ENCODE data around the gene OCSTAMP. TPM values are rescaled to one million over a fixed set of nuclear protein-coding genes. Genes with fewer than 3 reads are reported as not detected.
A peak's percentile ranks its signal among the peaks of the same experiment; 100 is the strongest.

The OCSTAMP gene
- total RNA-seq, 1 donor from 2014 or later, result not detected

DNA sequence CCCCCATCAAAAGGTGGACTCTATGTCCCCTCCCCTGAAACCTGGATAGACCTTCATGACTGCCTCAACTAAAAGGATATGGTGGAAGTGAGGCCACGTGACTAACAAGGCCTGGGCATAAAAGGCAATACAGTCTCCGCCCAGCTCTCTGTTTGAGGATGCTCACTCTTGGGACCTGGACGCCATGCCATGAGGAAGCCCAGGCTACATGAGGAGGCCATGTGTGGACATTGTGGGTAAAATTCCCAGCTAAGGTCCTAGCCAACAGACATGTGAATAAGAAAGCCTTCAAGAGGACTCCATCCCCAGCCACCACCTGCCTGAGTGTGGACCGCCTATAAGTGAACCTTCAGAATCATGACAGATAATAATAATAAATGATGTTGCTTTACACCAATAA lies 29.9 kb downstream of the OCSTAMP start:
- Histone ChIP-seq H3K9me3 (ENCODE audit: low read depth) (no peaks in the 10 kb centered on the region), H3K36me3 (no peaks in the 10 kb centered on the region), H2AFZ (replicated peaks) (no peak overlapping the region), H3K9ac (no peak overlapping the region), H3K27ac (no peak overlapping the region), H3K27me3 (peaks cover 24% of the 10 kb centered on the region), H3K4me3 (no peak overlapping the region), H3K4me2 (no peak overlapping the region), H3F3A (ENCODE audit: low read depth) (no peaks in the 10 kb centered on the region), H3K4me1 (no peaks in the 10 kb centered on the region), H4K20me1 (ENCODE audit: low read depth) (no peaks in the 10 kb centered on the region), H3K79me2 (ENCODE audit: low read depth) (no peaks in the 10 kb centered on the region)
- Mint-ChIP-seq H3K4me1 (peaks cover 3% of the 10 kb centered on the region), H3K36me3 (no peaks in the 10 kb centered on the region), H3K4me3 (no peak overlapping the region), H3K27me3 (ENCODE audit: insufficient read depth, low read depth) (peaks cover 3% of the 10 kb centered on the region), H3K27ac (no peak overlapping the region), H3K9me3 (peaks cover 4% of the 10 kb centered on the region)
- no peak for DNase-seq (ENCODE audit: low spot score)
- TF ChIP-seq, protein P1, sequence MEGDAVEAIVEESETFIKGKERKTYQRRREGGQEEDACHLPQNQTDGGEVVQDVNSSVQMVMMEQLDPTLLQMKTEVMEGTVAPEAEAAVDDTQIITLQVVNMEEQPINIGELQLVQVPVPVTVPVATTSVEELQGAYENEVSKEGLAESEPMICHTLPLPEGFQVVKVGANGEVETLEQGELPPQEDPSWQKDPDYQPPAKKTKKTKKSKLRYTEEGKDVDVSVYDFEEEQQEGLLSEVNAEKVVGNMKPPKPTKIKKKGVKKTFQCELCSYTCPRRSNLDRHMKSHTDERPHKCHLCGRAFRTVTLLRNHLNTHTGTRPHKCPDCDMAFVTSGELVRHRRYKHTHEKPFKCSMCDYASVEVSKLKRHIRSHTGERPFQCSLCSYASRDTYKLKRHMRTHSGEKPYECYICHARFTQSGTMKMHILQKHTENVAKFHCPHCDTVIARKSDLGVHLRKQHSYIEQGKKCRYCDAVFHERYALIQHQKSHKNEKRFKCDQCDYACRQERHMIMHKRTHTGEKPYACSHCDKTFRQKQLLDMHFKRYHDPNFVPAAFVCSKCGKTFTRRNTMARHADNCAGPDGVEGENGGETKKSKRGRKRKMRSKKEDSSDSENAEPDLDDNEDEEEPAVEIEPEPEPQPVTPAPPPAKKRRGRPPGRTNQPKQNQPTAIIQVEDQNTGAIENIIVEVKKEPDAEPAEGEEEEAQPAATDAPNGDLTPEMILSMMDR (IDR thresholded peaks at IDR 0.05), result no peak
- TF ChIP-seq EZH2 (IDR thresholded peaks at IDR 0.05) (no peak), EZH2phosphoT487 (IDR thresholded peaks at IDR 0.05) (no peak)

DNA sequence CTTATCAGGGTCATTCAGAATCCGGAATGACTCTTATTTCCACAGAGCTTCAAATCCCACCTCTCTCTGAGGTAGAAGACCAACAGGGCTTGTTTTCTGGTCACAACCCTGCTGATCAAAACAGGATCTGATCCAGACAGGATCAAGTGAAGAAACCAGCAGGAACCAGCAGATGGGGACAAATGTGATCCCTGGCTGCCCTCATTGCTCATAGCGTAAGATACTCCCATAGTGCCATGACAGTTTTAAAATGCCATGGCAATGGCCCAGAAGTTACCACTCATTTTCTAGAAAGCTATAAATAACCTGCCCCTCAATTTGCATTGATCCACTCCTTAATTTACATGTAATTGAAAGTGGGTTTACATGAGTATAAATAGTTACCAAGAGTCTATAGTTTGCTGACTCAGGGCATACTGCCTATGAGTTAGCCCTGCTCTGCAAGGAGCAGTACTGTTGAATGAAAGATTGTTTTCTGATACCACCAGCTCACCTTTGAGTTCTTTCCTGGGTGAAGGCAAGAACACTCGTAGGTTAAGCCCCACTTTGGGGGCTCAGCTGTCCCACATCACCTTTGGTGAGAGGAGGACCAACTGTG lies 30.9 kb downstream of the OCSTAMP start:
- TF ChIP-seq, protein P1 (IDR thresholded peaks at IDR 0.05), result no peak
- TF ChIP-seq EZH2phosphoT487 (IDR thresholded peaks at IDR 0.05) (no peak), EZH2 (IDR thresholded peaks at IDR 0.05) (no peak)
- no peaks in the 10 kb centered on the region for H3K79me2 ChIP-seq (ENCODE audit: low read depth)
- no peaks in the 10 kb centered on the region for H4K20me1 ChIP-seq (ENCODE audit: low read depth)
- H3K36me3 Mint-ChIP-seq, result no peaks in the 10 kb centered on the region
- no peaks in the 10 kb centered on the region for H3K4me1 ChIP-seq
- no peak overlapping the region for H2AFZ ChIP-seq (replicated peaks)
- no peaks in the 10 kb centered on the region for H3K36me3 ChIP-seq
- H3K9me3 ChIP-seq (ENCODE audit: low read depth), result no peaks in the 10 kb centered on the region
- no peak overlapping the region for H3K4me3 ChIP-seq
- no peak for DNase-seq (ENCODE audit: low spot score)
- peaks cover 4% of the 10 kb centered on the region for H3K9me3 Mint-ChIP-seq
- H3K9ac ChIP-seq, result no peak overlapping the region
- H3K4me1 Mint-ChIP-seq, result peaks cover 3% of the 10 kb centered on the region
- no peak overlapping the region for H3K27ac Mint-ChIP-seq
- no peak overlapping the region for H3K27ac ChIP-seq
- no peaks in the 10 kb centered on the region for H3F3A ChIP-seq (ENCODE audit: low read depth)
- peaks cover 3% of the 10 kb centered on the region for H3K27me3 Mint-ChIP-seq (ENCODE audit: insufficient read depth, low read depth)
- peaks cover 24% of the 10 kb centered on the region for H3K27me3 ChIP-seq
- no peak overlapping the region for H3K4me3 Mint-ChIP-seq
- no peak overlapping the region for H3K4me2 ChIP-seq

DNA sequence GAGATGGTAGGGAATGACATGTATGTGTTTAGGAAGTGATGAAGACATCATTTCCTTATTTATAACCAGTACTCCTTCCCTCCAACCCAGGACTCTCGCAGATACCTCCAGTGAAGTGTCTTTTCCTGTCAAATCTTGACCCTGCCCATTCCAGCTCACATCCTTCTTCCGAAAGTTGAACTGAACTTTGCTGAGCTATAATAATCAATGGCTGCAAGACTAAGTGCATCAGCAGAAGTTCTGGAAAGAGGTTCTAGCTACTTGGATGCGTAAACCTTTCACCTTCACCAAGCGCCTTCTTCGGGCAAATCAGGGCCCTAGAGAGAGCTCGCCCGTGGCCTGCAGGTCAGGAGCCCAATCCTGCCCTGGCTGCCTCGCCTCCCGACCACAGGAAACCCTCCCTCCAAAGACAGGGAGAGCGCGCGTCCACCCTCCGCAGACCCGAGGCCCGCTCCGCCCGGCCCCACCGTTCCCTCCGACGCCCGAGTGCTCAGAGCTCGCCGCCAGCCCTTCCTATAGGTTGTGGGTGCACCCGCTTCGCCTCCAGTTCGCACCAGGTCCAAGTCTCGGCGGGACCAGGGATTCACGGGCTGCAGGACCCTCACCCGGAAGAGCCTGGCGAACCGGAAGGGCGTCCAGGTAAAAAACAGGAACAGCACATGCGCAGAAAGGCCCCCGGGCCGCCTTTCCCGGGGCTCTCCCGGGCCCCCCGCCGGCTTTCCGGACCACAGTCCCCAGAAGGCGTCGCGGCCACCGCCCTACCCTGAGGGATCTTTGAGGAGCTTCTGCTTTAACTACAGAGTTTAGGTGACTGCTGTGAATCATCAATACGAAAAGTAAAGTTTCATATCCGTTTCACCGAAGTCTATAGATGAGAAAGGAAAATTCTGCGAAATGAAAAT lies 37.3 kb downstream of the OCSTAMP start, which contains the start of gene ZNF334:
ZNF334 (minus strand) TSS at position 617 of the 902 bp plus-strand sequence. CDS start 1,457 bp downstream, outside the sequence.
- H3K9ac ChIP-seq, result peak within 1 kb of the TSS; percentile 62
- peaks cover 17% of the 10 kb centered on the region for H3K36me3 Mint-ChIP-seq
- peak within 1 kb of the TSS; percentile 70 for H2AFZ ChIP-seq (replicated peaks)

More for the DNA sequence above, 37.3 kb downstream of the OCSTAMP start, which contains the start of gene ZNF334:
- Mint-ChIP-seq H3K27me3 (ENCODE audit: insufficient read depth, low read depth) (no peaks in the 10 kb centered on the region), H3K4me1 (peaks cover 2% of the 10 kb centered on the region), H3K4me3 (peak within 1 kb of the TSS; percentile 91), H3K27ac (peak within 1 kb of the TSS; percentile 74), H3K9me3 (peaks cover 14% of the 10 kb centered on the region)
- Histone ChIP-seq H4K20me1 (ENCODE audit: low read depth) (no peaks in the 10 kb centered on the region), H3K4me1 (peaks cover 7% of the 10 kb centered on the region), H3K36me3 (peaks cover 12% of the 10 kb centered on the region), H3K27ac (no peak within 1 kb of the TSS), H3F3A (ENCODE audit: low read depth) (no peaks in the 10 kb centered on the region), H3K27me3 (peaks cover 19% of the 10 kb centered on the region), H3K4me3 (peak within 1 kb of the TSS; percentile 74), H3K79me2 (ENCODE audit: low read depth) (peaks cover 15% of the 10 kb centered on the region), H3K9me3 (ENCODE audit: low read depth) (no peaks in the 10 kb centered on the region), H3K4me2 (peak within 1 kb of the TSS; percentile 93)
- TF ChIP-seq EZH2 (IDR thresholded peaks at IDR 0.05), result peak; percentile 33
- TF ChIP-seq, protein P1 (IDR thresholded peaks at IDR 0.05), result no peak
- peak; percentile 85 for DNase-seq (ENCODE audit: low spot score)
